Right lobe of liver (tissue), 4 donors: ENCODE data around the gene SLC9C1.

Source experiments
- POLR2A ChIP-seq: fragments of 450-650 bp; IDR thresholded peaks from one replicate; pipeline ENCODE4 v1.6.1; 2017; ENCODE audit warnings: antibody characterized with exemption, mild to moderate bottlenecking
- TF ChIP-seq, protein P1 (sequence below), 4 donors: fragments of 200-600 bp in 3 of 4; fragments of 450-650 bp in 1 of 4; IDR thresholded peaks; one replicate each; pipeline versions ENCODE4 v1.5.1 to v1.8.0; 2016 to 2022; ENCODE audit warnings: antibody characterized with exemption in 4 of 4, mild to moderate bottlenecking in 2 of 4
- donor health status: DM: no; HTN: no; CAD: no.
- donor health status: DM: no; HTN: no; CAD: no.
- donor health status: DM: no; HTN: yes; CAD: no.

DNA sequence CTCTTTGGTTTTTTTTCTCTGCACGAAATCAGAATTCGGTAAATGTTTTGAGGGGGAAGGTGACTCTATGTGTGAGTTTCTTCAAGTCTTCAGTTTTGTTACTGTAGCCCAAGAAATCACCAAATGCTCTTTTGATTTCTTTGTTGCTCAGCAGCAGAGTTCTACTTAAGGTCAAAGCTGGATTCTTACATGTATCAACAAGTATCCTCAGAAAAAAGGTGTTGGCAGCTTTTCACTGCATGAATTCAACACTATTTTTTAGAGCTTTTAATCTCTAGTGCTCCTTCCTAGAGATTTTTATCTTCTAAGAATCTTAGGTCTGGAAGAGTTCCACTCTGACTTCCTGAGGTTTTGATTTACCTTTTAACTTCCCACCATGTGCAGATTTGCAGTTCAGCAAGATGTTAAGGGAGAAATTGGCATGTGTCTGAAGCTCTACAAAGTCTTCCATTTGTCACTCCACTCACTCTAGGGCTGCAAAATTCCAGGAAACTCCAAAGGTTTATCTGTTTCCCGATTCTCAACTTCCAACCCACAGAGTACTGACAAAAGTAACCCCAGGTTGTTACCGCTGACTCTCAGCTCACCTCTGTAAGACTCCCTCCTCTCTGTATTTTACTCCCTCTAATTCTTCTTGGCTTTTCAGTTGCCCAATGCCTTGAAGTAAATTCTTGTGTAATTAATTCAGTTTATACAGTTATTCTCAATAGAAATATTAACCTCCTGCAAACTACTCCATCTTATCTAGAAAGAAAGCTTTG, 25.7 kb upstream of the SLC9C1 start:
- TF ChIP-seq, protein P1, sequence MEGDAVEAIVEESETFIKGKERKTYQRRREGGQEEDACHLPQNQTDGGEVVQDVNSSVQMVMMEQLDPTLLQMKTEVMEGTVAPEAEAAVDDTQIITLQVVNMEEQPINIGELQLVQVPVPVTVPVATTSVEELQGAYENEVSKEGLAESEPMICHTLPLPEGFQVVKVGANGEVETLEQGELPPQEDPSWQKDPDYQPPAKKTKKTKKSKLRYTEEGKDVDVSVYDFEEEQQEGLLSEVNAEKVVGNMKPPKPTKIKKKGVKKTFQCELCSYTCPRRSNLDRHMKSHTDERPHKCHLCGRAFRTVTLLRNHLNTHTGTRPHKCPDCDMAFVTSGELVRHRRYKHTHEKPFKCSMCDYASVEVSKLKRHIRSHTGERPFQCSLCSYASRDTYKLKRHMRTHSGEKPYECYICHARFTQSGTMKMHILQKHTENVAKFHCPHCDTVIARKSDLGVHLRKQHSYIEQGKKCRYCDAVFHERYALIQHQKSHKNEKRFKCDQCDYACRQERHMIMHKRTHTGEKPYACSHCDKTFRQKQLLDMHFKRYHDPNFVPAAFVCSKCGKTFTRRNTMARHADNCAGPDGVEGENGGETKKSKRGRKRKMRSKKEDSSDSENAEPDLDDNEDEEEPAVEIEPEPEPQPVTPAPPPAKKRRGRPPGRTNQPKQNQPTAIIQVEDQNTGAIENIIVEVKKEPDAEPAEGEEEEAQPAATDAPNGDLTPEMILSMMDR (IDR thresholded peaks at IDR 0.05): no peak
- TF ChIP-seq POLR2A: no peak
